HCT116 (cell line): ENCODE measurements around the gene PDE4D. TPM values are rescaled to one million over a fixed set of nuclear protein-coding genes. Genes with fewer than 3 reads are reported as not detected.

ENCODE experiments used
- ATAC-seq: fragments of 200-7000 bp; cut with Tn5 transposase; 2 replicates; pipeline ENCODE4 v1.9.1; 2020; ENCODE audit warnings: mild to moderate bottlenecking, moderate library complexity
- BruUV-seq: library from RNA; stranded (reverse); fragments of 400-500 nt; replicated peaks from 2 replicates; lab custom pipeline; 2021; lab: Mats Ljungman, UMichigan
- CTCF ChIA-PET: fragments of 300-600 bp; sonication (Branson Sonifier 250); formaldehyde crosslinking; loops from one replicate; lab custom pipeline; 2021; ENCODE audit warnings: antibody characterized with exemption; lab: Charles Lee
- POLR2A ChIA-PET: fragments of 300-600, 350-600 bp; sonication (Branson Sonifier 250); formaldehyde crosslinking; loops from one replicate; lab custom pipeline; 2021; ENCODE audit warnings: antibody characterized with exemption; lab: Charles Lee
- RAD21 ChIA-PET, 2 experiments: fragments of 300-600 bp; sonication (Branson Sonifier 250); formaldehyde crosslinking; loops; one replicate each; lab custom pipeline; 2023; ENCODE audit warnings: low total read pairs in 2 of 2; ENCODE audit not compliant: uncharacterized antibody in 2 of 2, unreplicated experiment in 2 of 2, low non-redundant PET in 1 of 2; lab: Charles Lee
- DNase-seq: peaks from one replicate; pipeline ENCODE4 v3.0.0-alpha.2; 2010; ENCODE audit warnings: low read depth, low spot score
- H2AFZ ChIP-seq: fragments of 200-600 bp; shearing (Covaris generic), sonication (generic); 2 replicates; pipeline ENCODE4 v1.6.1; 2017; ENCODE audit warnings: low read depth, mixed run types, mixed read lengths, antibody characterized with exemption, low read length; ENCODE audit not compliant: poor library complexity, severe bottlenecking
- H3K27ac ChIP-seq: 2 replicates; pipeline ENCODE4 v1.5.1; 2012; ENCODE audit warnings: low read depth, low read length
- H3K27me3 ChIP-seq: fragments of 200-600 bp; sonication (generic); 2 replicates; pipeline ENCODE4 v1.6.1; 2016; ENCODE audit warnings: mixed run types, low read length, mixed read lengths; ENCODE audit not compliant: insufficient read depth
- H3K36me3 ChIP-seq, 2 experiments: fragments of 200-500 bp in 1 of 2; fragments of 200-600 bp in 1 of 2; sonication (Bioruptor generic) in 1 of 2; sonication (generic) in 1 of 2; 2 replicates each; pipeline versions ENCODE4 v1.5.1 to v1.6.1; 2014 to 2016; ENCODE audit warnings: low read length in 2 of 2, inconsistent platforms in 1 of 2, mixed read lengths in 1 of 2, mixed run types in 1 of 2; ENCODE audit not compliant: insufficient read depth in 2 of 2, control insufficient read depth in 1 of 2
- H3K4me1 ChIP-seq, 2 experiments: fragments of 200-600 bp in 1 of 2; sonication (generic) in 1 of 2; 2 replicates each; pipeline versions ENCODE4 v1.5.1 to v1.6.1; 2012 to 2017; ENCODE audit warnings: low read length in 2 of 2, inconsistent platforms in 1 of 2, mild to moderate bottlenecking in 1 of 2, mixed read lengths in 1 of 2, mixed run types in 1 of 2, moderate library complexity in 1 of 2; ENCODE audit not compliant: insufficient read depth in 2 of 2, control insufficient read depth in 1 of 2
- H3K4me2 ChIP-seq: fragments of 200-600 bp; sonication (generic); 2 replicates; pipeline ENCODE4 v1.6.1; 2017; ENCODE audit warnings: mixed run types, low read length, mixed read lengths
- H3K4me3 ChIP-seq, 2 experiments: fragments of 200-600 bp in 1 of 2; sonication (generic) in 1 of 2; replicated peaks in 1 of 2; 2 replicates each; pipeline ENCODE4 v1.5.1; 2011 to 2016; ENCODE audit warnings: low read length in 2 of 2, control low read depth in 1 of 2, low read depth in 1 of 2, mild to moderate bottlenecking in 1 of 2, mixed read lengths in 1 of 2, mixed run types in 1 of 2
- H3K79me2 ChIP-seq: fragments of 200-600 bp; sonication (generic); 2 replicates; pipeline ENCODE4 v1.6.1; 2017; ENCODE audit warnings: mild to moderate bottlenecking, mixed run types, low read length, moderate library complexity, mixed read lengths; ENCODE audit not compliant: insufficient read depth
- H3K9ac ChIP-seq: fragments of 200-600 bp; sonication (generic); 2 replicates; pipeline ENCODE4 v1.6.1; 2016; ENCODE audit warnings: low read length, mixed read lengths
- H3K9me2 ChIP-seq: fragments of 200-600 bp; sonication (generic), shearing (Covaris generic); 2 replicates; pipeline ENCODE4 v1.6.1; 2017; ENCODE audit warnings: mixed run types, mild to moderate bottlenecking, moderate library complexity; ENCODE audit not compliant: insufficient read depth
- H3K9me3 ChIP-seq, 2 experiments: fragments of 200-500 bp in 1 of 2; fragments of 200-600 bp in 1 of 2; sonication (Bioruptor generic) in 1 of 2; sonication (generic) in 1 of 2; 2 replicates each; pipeline ENCODE4 v1.6.1; 2014 to 2017; ENCODE audit warnings: low read length in 2 of 2, mixed read lengths in 2 of 2, inconsistent platforms in 1 of 2, low read depth in 1 of 2, mild to moderate bottlenecking in 1 of 2, mixed run types in 1 of 2, moderate library complexity in 1 of 2; ENCODE audit not compliant: control insufficient read depth in 1 of 2, insufficient read depth in 1 of 2
- H4K20me1 ChIP-seq: fragments of 200-600 bp; sonication (generic), shearing (Covaris generic); 2 replicates; pipeline ENCODE4 v1.6.1; 2017; ENCODE audit warnings: mixed run types, mild to moderate bottlenecking, moderate library complexity; ENCODE audit not compliant: insufficient read depth
- ATF3 ChIP-seq: IDR thresholded peaks from 2 replicates; pipeline ENCODE4 v1.6.1; 2012
- EGR1 ChIP-seq: IDR thresholded peaks from 2 replicates; pipeline ENCODE4 v1.6.1; 2012; ENCODE audit warnings: low read depth
- EZH2phosphoT487 ChIP-seq: fragments of 200-600 bp; IDR thresholded peaks from 2 replicates; pipeline ENCODE4 v1.6.1; 2018; ENCODE audit warnings: antibody characterized with exemption, borderline replicate concordance
- JUND ChIP-seq: IDR thresholded peaks from 2 replicates; pipeline ENCODE4 v1.6.1; 2012
- POLR2A ChIP-seq: IDR thresholded peaks from 2 replicates; pipeline ENCODE4 v1.7.0; 2011; ENCODE audit warnings: borderline replicate concordance; ENCODE audit not compliant: insufficient read depth, insufficient read length; ENCODE audit errors: extremely low read depth
- RAD21 ChIP-seq: IDR thresholded peaks from 2 replicates; pipeline ENCODE4 v1.6.1; 2012; ENCODE audit warnings: low read depth, mild to moderate bottlenecking
- SRF ChIP-seq: IDR thresholded peaks from 2 replicates; pipeline ENCODE4 v1.6.1; 2012; ENCODE audit warnings: low read depth
- intact Hi-C: fragments of 100-400 bp; cut with micrococcal nuclease; formaldehyde crosslinking; loops from 2 replicates; pipeline ENCODE4 v1.10.0; 2022
- total RNA-seq: library from RNA; stranded (reverse); gene quantifications from one replicate; pipeline ENCODE4 v1.2.1, GENCODE V29; 2021; ENCODE audit not compliant: unreplicated experiment
- TF ChIP-seq, protein P1 (sequence below): IDR thresholded peaks from 2 replicates; pipeline ENCODE4 v1.6.1; 2012; ENCODE audit warnings: low read depth

Gene PDE4D
- total RNA-seq, 1 experiment from 2014 or later: 1.1 TPM

GRCh38 chr5:59693492-59694309 lies 199.8 kb downstream of the PDE4D start:
- Histone ChIP-seq H4K20me1 (no peaks in the 10 kb centered on the region; the same call in 1 of the 2 replicates), H3K4me2 (no peak overlapping the region), H3K9me2 (no peaks in the 10 kb centered on the region), H3K27me3 (peaks cover 7% of the 10 kb centered on the region), H3K36me3 (no peaks in the 10 kb centered on the region), H3K4me1 (no peaks in the 10 kb centered on the region), H3K9ac (no peak overlapping the region), H2AFZ (no peak overlapping the region), H3K27ac (no peak overlapping the region), H3K9me3 (no peaks in the 10 kb centered on the region), H3K4me3 (no peak overlapping the region), H3K79me2 (no peaks in the 10 kb centered on the region)
- POLR2A ChIA-PET: no interaction called here
- intact Hi-C loops: no loop called here
- no peak for ATAC-seq
- CTCF ChIA-PET: no interaction called here
- TF ChIP-seq ATF3 (no peak), EZH2phosphoT487 (no peak), SRF (no peak), EGR1 (no peak), POLR2A (no peak), RAD21 (no peak), JUND (no peak)
- TF ChIP-seq, protein P1, sequence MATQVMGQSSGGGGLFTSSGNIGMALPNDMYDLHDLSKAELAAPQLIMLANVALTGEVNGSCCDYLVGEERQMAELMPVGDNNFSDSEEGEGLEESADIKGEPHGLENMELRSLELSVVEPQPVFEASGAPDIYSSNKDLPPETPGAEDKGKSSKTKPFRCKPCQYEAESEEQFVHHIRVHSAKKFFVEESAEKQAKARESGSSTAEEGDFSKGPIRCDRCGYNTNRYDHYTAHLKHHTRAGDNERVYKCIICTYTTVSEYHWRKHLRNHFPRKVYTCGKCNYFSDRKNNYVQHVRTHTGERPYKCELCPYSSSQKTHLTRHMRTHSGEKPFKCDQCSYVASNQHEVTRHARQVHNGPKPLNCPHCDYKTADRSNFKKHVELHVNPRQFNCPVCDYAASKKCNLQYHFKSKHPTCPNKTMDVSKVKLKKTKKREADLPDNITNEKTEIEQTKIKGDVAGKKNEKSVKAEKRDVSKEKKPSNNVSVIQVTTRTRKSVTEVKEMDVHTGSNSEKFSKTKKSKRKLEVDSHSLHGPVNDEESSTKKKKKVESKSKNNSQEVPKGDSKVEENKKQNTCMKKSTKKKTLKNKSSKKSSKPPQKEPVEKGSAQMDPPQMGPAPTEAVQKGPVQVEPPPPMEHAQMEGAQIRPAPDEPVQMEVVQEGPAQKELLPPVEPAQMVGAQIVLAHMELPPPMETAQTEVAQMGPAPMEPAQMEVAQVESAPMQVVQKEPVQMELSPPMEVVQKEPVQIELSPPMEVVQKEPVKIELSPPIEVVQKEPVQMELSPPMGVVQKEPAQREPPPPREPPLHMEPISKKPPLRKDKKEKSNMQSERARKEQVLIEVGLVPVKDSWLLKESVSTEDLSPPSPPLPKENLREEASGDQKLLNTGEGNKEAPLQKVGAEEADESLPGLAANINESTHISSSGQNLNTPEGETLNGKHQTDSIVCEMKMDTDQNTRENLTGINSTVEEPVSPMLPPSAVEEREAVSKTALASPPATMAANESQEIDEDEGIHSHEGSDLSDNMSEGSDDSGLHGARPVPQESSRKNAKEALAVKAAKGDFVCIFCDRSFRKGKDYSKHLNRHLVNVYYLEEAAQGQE: no peak
- no TSS peak for BruUV-seq
- RAD21 ChIA-PET: no interaction called here
- DNase-seq: no peak
